ENCODE data around the gene BACH2. TPM values are rescaled to one million over a fixed set of nuclear protein-coding genes. Genes with fewer than 3 reads are reported as not detected.

BACH2 gene
- total and polyA plus RNA-seq, 10 of the 15 experiments (the other 5 are each of a cell fraction or from before 2014, with no cell fraction given), result 0.03 to 0.28 (median 0.04) TPM; not detected in 3

DNA sequence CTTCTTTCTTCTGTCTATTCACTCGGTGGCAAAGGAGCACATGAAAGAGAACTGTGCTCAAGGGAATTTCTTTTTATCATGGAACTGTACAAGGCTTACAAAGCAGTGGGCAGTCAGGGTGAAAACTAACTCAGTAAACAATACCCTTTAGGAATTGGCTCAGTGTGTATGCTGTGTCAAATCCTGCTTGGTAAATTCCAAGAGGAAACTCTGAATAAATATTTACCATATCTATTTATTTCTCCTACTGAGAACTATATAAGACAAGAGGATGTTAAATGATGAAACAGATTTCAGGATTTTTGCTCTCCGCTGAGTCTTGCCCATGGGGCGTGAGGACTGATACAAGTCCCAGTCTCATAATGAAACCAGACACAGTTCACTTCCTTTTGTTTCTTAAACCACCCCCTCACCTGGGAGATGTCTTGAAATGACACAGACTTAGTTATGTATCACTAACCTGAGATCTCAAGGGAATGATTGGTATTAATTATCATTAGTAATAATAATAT, 188.8 kb downstream of the BACH2 start (continued):
- TF ChIP-seq, protein P1, sequence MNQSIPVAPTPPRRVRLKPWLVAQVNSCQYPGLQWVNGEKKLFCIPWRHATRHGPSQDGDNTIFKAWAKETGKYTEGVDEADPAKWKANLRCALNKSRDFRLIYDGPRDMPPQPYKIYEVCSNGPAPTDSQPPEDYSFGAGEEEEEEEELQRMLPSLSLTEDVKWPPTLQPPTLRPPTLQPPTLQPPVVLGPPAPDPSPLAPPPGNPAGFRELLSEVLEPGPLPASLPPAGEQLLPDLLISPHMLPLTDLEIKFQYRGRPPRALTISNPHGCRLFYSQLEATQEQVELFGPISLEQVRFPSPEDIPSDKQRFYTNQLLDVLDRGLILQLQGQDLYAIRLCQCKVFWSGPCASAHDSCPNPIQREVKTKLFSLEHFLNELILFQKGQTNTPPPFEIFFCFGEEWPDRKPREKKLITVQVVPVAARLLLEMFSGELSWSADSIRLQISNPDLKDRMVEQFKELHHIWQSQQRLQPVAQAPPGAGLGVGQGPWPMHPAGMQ (IDR thresholded peaks at IDR 0.05; ENCODE audit: borderline replicate concordance), result no peak
- TF ChIP-seq, protein P2, sequence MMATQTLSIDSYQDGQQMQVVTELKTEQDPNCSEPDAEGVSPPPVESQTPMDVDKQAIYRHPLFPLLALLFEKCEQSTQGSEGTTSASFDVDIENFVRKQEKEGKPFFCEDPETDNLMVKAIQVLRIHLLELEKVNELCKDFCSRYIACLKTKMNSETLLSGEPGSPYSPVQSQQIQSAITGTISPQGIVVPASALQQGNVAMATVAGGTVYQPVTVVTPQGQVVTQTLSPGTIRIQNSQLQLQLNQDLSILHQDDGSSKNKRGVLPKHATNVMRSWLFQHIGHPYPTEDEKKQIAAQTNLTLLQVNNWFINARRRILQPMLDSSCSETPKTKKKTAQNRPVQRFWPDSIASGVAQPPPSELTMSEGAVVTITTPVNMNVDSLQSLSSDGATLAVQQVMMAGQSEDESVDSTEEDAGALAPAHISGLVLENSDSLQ (IDR thresholded peaks at IDR 0.05), result no peak
- no peak for TF ChIP-seq SMC3 (IDR thresholded peaks at IDR 0.05; ENCODE audit: borderline replicate concordance, low read length)
- no peak for TF ChIP-seq RB1 (IDR thresholded peaks at IDR 0.05; ENCODE audit: borderline replicate concordance)
- no peak for TF ChIP-seq RAD21 (IDR thresholded peaks at IDR 0.05; ENCODE audit: insufficient read depth, low read depth, low read length)
- TF ChIP-seq, protein P3, sequence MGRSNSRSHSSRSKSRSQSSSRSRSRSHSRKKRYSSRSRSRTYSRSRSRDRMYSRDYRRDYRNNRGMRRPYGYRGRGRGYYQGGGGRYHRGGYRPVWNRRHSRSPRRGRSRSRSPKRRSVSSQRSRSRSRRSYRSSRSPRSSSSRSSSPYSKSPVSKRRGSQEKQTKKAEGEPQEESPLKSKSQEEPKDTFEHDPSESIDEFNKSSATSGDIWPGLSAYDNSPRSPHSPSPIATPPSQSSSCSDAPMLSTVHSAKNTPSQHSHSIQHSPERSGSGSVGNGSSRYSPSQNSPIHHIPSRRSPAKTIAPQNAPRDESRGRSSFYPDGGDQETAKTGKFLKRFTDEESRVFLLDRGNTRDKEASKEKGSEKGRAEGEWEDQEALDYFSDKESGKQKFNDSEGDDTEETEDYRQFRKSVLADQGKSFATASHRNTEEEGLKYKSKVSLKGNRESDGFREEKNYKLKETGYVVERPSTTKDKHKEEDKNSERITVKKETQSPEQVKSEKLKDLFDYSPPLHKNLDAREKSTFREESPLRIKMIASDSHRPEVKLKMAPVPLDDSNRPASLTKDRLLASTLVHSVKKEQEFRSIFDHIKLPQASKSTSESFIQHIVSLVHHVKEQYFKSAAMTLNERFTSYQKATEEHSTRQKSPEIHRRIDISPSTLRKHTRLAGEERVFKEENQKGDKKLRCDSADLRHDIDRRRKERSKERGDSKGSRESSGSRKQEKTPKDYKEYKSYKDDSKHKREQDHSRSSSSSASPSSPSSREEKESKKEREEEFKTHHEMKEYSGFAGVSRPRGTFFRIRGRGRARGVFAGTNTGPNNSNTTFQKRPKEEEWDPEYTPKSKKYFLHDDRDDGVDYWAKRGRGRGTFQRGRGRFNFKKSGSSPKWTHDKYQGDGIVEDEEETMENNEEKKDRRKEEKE (IDR thresholded peaks at IDR 0.05), result no peak
- TF ChIP-seq, protein P4, sequence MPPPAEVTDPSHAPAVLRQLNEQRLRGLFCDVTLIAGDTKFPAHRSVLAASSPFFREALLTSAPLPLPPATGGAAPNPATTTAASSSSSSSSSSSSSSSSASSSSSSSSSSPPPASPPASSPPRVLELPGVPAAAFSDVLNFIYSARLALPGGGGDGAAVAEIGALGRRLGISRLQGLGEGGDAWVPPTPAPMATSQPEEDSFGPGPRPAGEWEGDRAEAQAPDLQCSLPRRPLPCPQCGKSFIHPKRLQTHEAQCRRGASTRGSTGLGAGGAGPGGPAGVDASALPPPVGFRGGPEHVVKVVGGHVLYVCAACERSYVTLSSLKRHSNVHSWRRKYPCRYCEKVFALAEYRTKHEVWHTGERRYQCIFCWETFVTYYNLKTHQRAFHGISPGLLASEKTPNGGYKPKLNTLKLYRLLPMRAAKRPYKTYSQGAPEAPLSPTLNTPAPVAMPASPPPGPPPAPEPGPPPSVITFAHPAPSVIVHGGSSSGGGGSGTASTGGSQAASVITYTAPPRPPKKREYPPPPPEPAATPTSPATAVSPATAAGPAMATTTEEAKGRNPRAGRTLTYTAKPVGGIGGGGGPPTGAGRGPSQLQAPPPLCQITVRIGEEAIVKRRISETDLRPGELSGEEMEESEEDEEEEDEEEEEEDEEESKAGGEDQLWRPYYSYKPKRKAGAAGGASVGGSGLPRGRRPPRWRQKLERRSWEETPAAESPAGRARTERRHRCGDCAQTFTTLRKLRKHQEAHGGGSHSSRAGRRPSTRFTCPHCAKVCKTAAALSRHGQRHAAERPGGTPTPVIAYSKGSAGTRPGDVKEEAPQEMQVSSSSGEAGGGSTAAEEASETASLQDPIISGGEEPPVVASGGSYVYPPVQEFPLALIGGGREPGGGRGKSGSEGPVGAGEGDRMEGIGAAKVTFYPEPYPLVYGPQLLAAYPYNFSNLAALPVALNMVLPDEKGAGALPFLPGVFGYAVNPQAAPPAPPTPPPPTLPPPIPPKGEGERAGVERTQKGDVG (CRISPR knock-in tag; IDR thresholded peaks at IDR 0.05), result no peak
- peak; percentile 76; the same call in 1 of the 2 replicates for TF ChIP-seq MTA3 (IDR thresholded peaks at IDR 0.05; ENCODE audit: borderline replicate concordance, low read length)
- TF ChIP-seq TBL1XR1 (IDR thresholded peaks at IDR 0.05; ENCODE audit: low read depth, low read length), result no peak
- TF ChIP-seq, protein P5, sequence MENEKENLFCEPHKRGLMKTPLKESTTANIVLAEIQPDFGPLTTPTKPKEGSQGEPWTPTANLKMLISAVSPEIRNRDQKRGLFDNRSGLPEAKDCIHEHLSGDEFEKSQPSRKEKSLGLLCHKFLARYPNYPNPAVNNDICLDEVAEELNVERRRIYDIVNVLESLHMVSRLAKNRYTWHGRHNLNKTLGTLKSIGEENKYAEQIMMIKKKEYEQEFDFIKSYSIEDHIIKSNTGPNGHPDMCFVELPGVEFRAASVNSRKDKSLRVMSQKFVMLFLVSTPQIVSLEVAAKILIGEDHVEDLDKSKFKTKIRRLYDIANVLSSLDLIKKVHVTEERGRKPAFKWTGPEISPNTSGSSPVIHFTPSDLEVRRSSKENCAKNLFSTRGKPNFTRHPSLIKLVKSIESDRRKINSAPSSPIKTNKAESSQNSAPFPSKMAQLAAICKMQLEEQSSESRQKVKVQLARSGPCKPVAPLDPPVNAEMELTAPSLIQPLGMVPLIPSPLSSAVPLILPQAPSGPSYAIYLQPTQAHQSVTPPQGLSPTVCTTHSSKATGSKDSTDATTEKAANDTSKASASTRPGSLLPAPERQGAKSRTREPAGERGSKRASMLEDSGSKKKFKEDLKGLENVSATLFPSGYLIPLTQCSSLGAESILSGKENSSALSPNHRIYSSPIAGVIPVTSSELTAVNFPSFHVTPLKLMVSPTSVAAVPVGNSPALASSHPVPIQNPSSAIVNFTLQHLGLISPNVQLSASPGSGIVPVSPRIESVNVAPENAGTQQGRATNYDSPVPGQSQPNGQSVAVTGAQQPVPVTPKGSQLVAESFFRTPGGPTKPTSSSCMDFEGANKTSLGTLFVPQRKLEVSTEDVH (IDR thresholded peaks at IDR 0.05; ENCODE audit: low read depth, partially characterized antibody), result no peak
- TF ChIP-seq ZNF207 (IDR thresholded peaks at IDR 0.05; ENCODE audit: borderline replicate concordance), result no peak
- no peak for TF ChIP-seq SIX5 (IDR thresholded peaks at IDR 0.05; ENCODE audit: low read depth, low read length, severe bottlenecking)
- no peak for TF ChIP-seq SIN3A (IDR thresholded peaks at IDR 0.05; ENCODE audit: low read depth, low read length)
- TF ChIP-seq STAT1 (conservative IDR thresholded peaks at IDR 0.05), result no peak
- no peak for TF ChIP-seq PML (IDR thresholded peaks at IDR 0.05; ENCODE audit: low read length)
